NCI-H460 (cell line): Measurements from ENCODE around the gene PNP. TPM values are rescaled to one million over a fixed set of nuclear protein-coding genes. Genes with fewer than 3 reads are reported as not detected.
"Not testable (repeated sequence)": the region's sequence is repeated elsewhere in the genome, so short reads cannot be mapped to it uniquely, and the experiment has no call there.

Experiments used
- DNase-seq: peaks from one replicate; pipeline ENCODE4 v3.0.0-alpha.2; 2016; ENCODE audit warnings: low read depth; ENCODE audit errors: extremely low read depth
- polyA plus RNA-seq: library from polyadenylated mRNA; depleted of rRNA; stranded (reverse); fragments of >200 nt; gene quantifications from 2 replicates; pipeline ENCODE4 v1.2.3, GENCODE V29; 2014; cell fraction: nucleus; rRNA removed
- total RNA-seq: library from RNA; depleted of rRNA; stranded (reverse); fragments of >200 nt; shearing (Covaris generic); gene quantifications from 2 replicates; pipeline ENCODE4 v1.2.3, GENCODE V29; 2014; rRNA removed

Gene PNP
- total RNA-seq, result 83.5 and 89.9 TPM in 2 replicates
- 141 and 157 TPM in 2 replicates for polyA plus RNA-seq

- DNase-seq, result peak; percentile 88
These were observed at the start of gene PNP for GRCh38 chr14:20469242-20469889. Gene PNP, plus strand, starts transcription at chr14:20469406. Its CDS starts 119 bp downstream, at chr14:20469525.

GRCh38 chr14:20419419-20419818 is 49.8 kb upstream of the PNP start:
- no peak for DNase-seq

GRCh38 chr14:20421267-20421666 is 47.9 kb upstream of the PNP start:
- DNase-seq, result no peak

- DNase-seq, result no peak
These were observed 46.3 kb upstream of the PNP start for GRCh38 chr14:20422886-20423285.

- no peak for DNase-seq
These were observed 44.4 kb upstream of the PNP start for GRCh38 chr14:20424851-20425250.

- DNase-seq, result peak; percentile 33
These were observed 41.8 kb upstream of the PNP start for GRCh38 chr14:20427231-20428009.

- no peak for DNase-seq
These were observed 41.2 kb upstream of the PNP start for GRCh38 chr14:20428010-20428365.

GRCh38 chr14:20428802-20429201 is 40.4 kb upstream of the PNP start:
- no peak for DNase-seq

- no peak for DNase-seq
These were observed 39.2 kb upstream of the PNP start for GRCh38 chr14:20429801-20430669.

- no peak for DNase-seq
These were observed 34.3 kb upstream of the PNP start for GRCh38 chr14:20434701-20435581.

GRCh38 chr14:20435582-20436362 is 33.4 kb upstream of the PNP start, which contains the start of gene KLHL33:
Gene KLHL33, minus strand, starts transcription at chr14:20436166. Its CDS starts 355 bp downstream, at chr14:20435811.
- DNase-seq, result no peak

GRCh38 chr14:20436363-20436755 is 32.8 kb upstream of the PNP start:
- DNase-seq, result no peak

- DNase-seq, result no peak
These were observed 30.5 kb upstream of the PNP start for GRCh38 chr14:20438664-20439063.

GRCh38 chr14:20440465-20440864 is 28.7 kb upstream of the PNP start:
- DNase-seq, result no peak

- DNase-seq, result no peak
These were observed 28.3 kb upstream of the PNP start for GRCh38 chr14:20440882-20441281.

GRCh38 chr14:20441461-20441860 is 27.7 kb upstream of the PNP start:
- no peak for DNase-seq

- not testable (repeated sequence) for DNase-seq
These were observed 25.6 kb upstream of the PNP start for GRCh38 chr14:20443650-20444049.

- DNase-seq, result no peak
These were observed 22.3 kb upstream of the PNP start for GRCh38 chr14:20446889-20447288.

- DNase-seq, result not testable (repeated sequence)
These were observed 16.4 kb upstream of the PNP start for GRCh38 chr14:20452831-20453230.
